Neutrophil (primary cell): ENCODE results near the gene ARF3.

ENCODE experiments used
- H3K27ac ChIP-seq: fragments of 200-600 bp; sonication (generic); 2 replicates; pipeline ENCODE4 v1.5.1; 2016; ENCODE audit warnings: mild to moderate bottlenecking, moderate library complexity
- H3K27me3 ChIP-seq: fragments of 200-600 bp; sonication (generic); 2 replicates; pipeline ENCODE4 v1.6.0; 2016; ENCODE audit warnings: mild to moderate bottlenecking
- H3K36me3 ChIP-seq: fragments of 200-600 bp; sonication (generic); 2 replicates; pipeline ENCODE4 v1.5.1; 2017
- H3K4me1 ChIP-seq, 2 experiments: fragments of 200-600 bp in 1 of 2; sonication (generic) in 1 of 2; 1 replicate in 1 of 2; 2 replicates in 1 of 2; pipeline versions ENCODE4 v1.5.1 to v1.6.1; 2013 to 2016; ENCODE audit warnings: low read depth in 1 of 2, low read length in 1 of 2, mild to moderate bottlenecking in 1 of 2, moderate library complexity in 1 of 2; ENCODE audit not compliant: control insufficient read depth in 1 of 2, insufficient read depth in 1 of 2
- H3K4me3 ChIP-seq, 2 experiments: fragments of 200-600 bp in 1 of 2; sonication (generic) in 1 of 2; 1 replicate in 1 of 2; 2 replicates in 1 of 2; pipeline ENCODE4 v1.5.1; 2013 to 2016; ENCODE audit warnings: low read depth in 1 of 2, low read length in 1 of 2, mild to moderate bottlenecking in 1 of 2, moderate library complexity in 1 of 2
- H3K9me3 ChIP-seq: fragments of 200-600 bp; sonication (generic); 2 replicates; pipeline ENCODE4 v1.5.1; 2016
- CTCF ChIP-seq: fragments of 200-600 bp; sonication (generic); IDR thresholded peaks from 2 replicates; pipeline ENCODE4 v1.5.1; 2016; ENCODE audit warnings: antibody characterized with exemption

Gene ARF3

GRCh38 chr12:48980389-48980952 lies 23.2 kb upstream of the ARF3 start:
- Histone ChIP-seq H3K4me3 (peak overlapping the region; percentile 39 to 60), H3K27me3 (peaks cover 100% of the 10 kb centered on the region), H3K36me3 (no peaks in the 10 kb centered on the region), H3K4me1 (peaks cover 41% of the 10 kb centered on the region in 2 experiments), H3K9me3 (no peaks in the 10 kb centered on the region), H3K27ac (no peak overlapping the region)
- no peak for TF ChIP-seq CTCF

GRCh38 chr12:48979602-48980388 lies 22.5 kb upstream of the ARF3 start:
- H3K4me1 ChIP-seq: peaks cover 41% of the 10 kb centered on the region in 2 experiments
- H3K4me3 ChIP-seq: peak overlapping the region; percentile 39 to 60
- no peak for TF ChIP-seq CTCF
- H3K27ac ChIP-seq: peak overlapping the region; percentile 16
- no peaks in the 10 kb centered on the region for H3K9me3 ChIP-seq
- H3K36me3 ChIP-seq: no peaks in the 10 kb centered on the region
- peaks cover 100% of the 10 kb centered on the region for H3K27me3 ChIP-seq

- H3K27ac ChIP-seq: no peak overlapping the region
Observed at GRCh38 chr12:48978741-48979601, 21.7 kb upstream of the ARF3 start.

GRCh38 chr12:48978291-48978740 lies 21.0 kb upstream of the ARF3 start, which contains the start of gene WNT1:
TSS of gene WNT1 (plus strand) at chr12:48978322. CDS start at chr12:48978651, 329 bp downstream.
- H3K4me3 ChIP-seq: peak within 1 kb of the TSS; percentile 39 to 60
- peaks cover 41% of the 10 kb centered on the region in 2 experiments for H3K4me1 ChIP-seq
- TF ChIP-seq CTCF: no peak
- H3K27me3 ChIP-seq: peaks cover 100% of the 10 kb centered on the region
- H3K27ac ChIP-seq: no peak within 1 kb of the TSS
- H3K36me3 ChIP-seq: no peaks in the 10 kb centered on the region
- H3K9me3 ChIP-seq: no peaks in the 10 kb centered on the region

More at GRCh38 chr12:48978741-48979601, 21.7 kb upstream of the ARF3 start:
- no peak for TF ChIP-seq CTCF
- Histone ChIP-seq H3K9me3 (no peaks in the 10 kb centered on the region), H3K36me3 (no peaks in the 10 kb centered on the region), H3K4me3 (peak overlapping the region; percentile 39 to 60), H3K27me3 (peaks cover 100% of the 10 kb centered on the region), H3K4me1 (peaks cover 41% of the 10 kb centered on the region in 2 experiments)
